Measurements from ENCODE around the gene ATXN7L1. TPM values are rescaled to one million over a fixed set of nuclear protein-coding genes. Genes with fewer than 3 reads are reported as not detected.
"Not testable (repeated sequence)": the region's sequence is repeated elsewhere in the genome, so short reads cannot be mapped to it uniquely, and the experiment has no call there.

The ATXN7L1 gene
- polyA plus RNA-seq, 1 of the 3 experiments (the other 2 are of a cell fraction): 6.0 TPM

DNA sequence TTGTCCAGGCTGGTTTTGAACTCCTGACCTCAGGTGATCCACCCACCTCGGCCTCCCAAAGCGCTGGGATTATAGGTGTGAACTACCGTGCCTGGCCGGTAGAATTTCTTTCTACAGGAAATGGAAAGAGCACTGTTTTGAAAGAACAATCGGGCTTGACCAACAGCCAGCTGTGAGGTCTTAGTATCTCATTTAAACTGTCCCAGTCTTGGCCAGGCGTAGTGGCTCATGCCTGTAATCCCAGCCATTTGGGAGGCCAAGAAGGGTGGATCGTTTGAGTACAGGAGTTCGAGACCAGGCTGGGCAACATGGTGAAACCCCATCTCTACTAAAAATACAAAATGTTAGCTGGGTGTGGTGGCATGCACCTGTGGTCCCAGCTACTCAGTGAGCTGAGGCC, 277.3 kb downstream of the ATXN7L1 start:
- not testable (repeated sequence) for H3K4me1 ChIP-seq (ENCODE audit: control insufficient read depth in 1 of 2, insufficient read depth in 2 of 2, low read depth in 1 of 2, low read length in 1 of 2); H3K4me3 ChIP-seq (ENCODE audit: low read depth in 2 of 2, low read length in 1 of 2); H3K79me2 ChIP-seq (ENCODE audit: insufficient read depth); H2AFZ ChIP-seq (ENCODE audit: low read depth); H4K20me1 ChIP-seq (ENCODE audit: insufficient read depth); H3K9ac ChIP-seq; H3K9me3 ChIP-seq; H3K4me2 ChIP-seq; DNase-seq; H3K36me3 ChIP-seq (replicated peaks in 1 of 2; ENCODE audit: control insufficient read depth in 1 of 2, insufficient read depth in 2 of 2, low read length in 1 of 2); H3K27me3 ChIP-seq (ENCODE audit: insufficient read depth); H3K9me2 ChIP-seq; H3F3A ChIP-seq (replicated peaks; ENCODE audit: insufficient read depth); H3K27ac ChIP-seq (ENCODE audit: low read depth in 2 of 2, low read length in 1 of 2)
- ChIA-PET CTCF (interaction anchor here (1.4 to 2.9 kb wide), 3 partner anchors 9 to 45 kb away, joined by 3 to 22 read pairs (median 5); no protein-coding TSS in a partner anchor), POLR2A (interaction anchor here (0.7 kb wide), 1 partner anchor 67 kb away, joined by 3 read pairs; the partner anchor contains the start of gene RINT1)
- WGBS (ENCODE audit: low lambda C conversion rate): 68% methylated on average over 8 of the region's 8 CpGs

DNA sequence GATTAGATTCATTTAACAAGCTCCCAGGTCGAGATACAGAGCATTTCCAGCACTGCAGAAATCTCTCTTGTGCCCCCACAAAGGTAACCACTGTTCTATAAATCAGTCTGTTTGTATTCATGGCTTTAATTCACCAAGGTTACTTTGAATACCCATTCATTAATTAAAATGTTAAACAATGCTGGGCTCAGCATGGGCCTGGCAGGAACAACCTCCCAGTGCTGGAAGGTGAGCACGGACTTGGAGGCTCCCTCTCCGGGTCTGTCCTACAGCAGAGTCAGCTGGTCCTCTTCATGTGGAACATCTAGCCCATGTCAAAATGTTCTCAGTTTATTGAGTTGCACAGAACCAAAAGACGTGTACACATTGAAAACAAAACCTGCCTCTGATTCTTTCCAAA, 279.5 kb downstream of the ATXN7L1 start:
- no peaks in the 10 kb centered on the region for H3F3A ChIP-seq (replicated peaks; ENCODE audit: insufficient read depth)
- H3K27me3 ChIP-seq (ENCODE audit: insufficient read depth): no peaks in the 10 kb centered on the region
- CTCF ChIA-PET: interaction anchor here (0.7 to 1.3 kb wide), 3 partner anchors 10 to 446 kb away, joined by 3 read pairs; no protein-coding TSS in a partner anchor
- H4K20me1 ChIP-seq (ENCODE audit: insufficient read depth): no peaks in the 10 kb centered on the region
- no peaks in the 10 kb centered on the region for H3K4me1 ChIP-seq (ENCODE audit: control insufficient read depth in 1 of 2, insufficient read depth in 2 of 2, low read depth in 1 of 2, low read length in 1 of 2)
- no peaks in the 10 kb centered on the region for H3K79me2 ChIP-seq (ENCODE audit: insufficient read depth)
- no peaks in the 10 kb centered on the region for H3K9me3 ChIP-seq
- no peaks in the 10 kb centered on the region for H3K9me2 ChIP-seq
- no peak overlapping the region for H3K4me3 ChIP-seq (ENCODE audit: low read depth in 2 of 2, low read length in 1 of 2)
- H3K4me2 ChIP-seq: no peak overlapping the region
- H3K27ac ChIP-seq (ENCODE audit: low read depth in 2 of 2, low read length in 1 of 2): no peak overlapping the region
- no peak overlapping the region for H3K9ac ChIP-seq
- no peak for DNase-seq
- H3K36me3 ChIP-seq (replicated peaks in 1 of 2; ENCODE audit: control insufficient read depth in 1 of 2, insufficient read depth in 2 of 2, low read length in 1 of 2): no peaks in the 10 kb centered on the region
- no peak for TF ChIP-seq CTCF (IDR thresholded peaks at IDR 0.05)
- no peak for TF ChIP-seq USF2 (IDR thresholded peaks at IDR 0.05; ENCODE audit: borderline replicate concordance, low read depth, low read length)
- TF ChIP-seq ELF1 (IDR thresholded peaks at IDR 0.05): no peak
- no peak for TF ChIP-seq JUND (IDR thresholded peaks at IDR 0.05)
- TF ChIP-seq RAD21 (IDR thresholded peaks at IDR 0.05; ENCODE audit: low read length): no peak
- no peak for TF ChIP-seq NRF1 (IDR thresholded peaks at IDR 0.05; ENCODE audit: low read depth, low read length)
- no peak for TF ChIP-seq SIN3A (IDR thresholded peaks at IDR 0.05; ENCODE audit: borderline replicate concordance, low read depth, low read length)
- TF ChIP-seq YY1 (IDR thresholded peaks at IDR 0.05; ENCODE audit: low read depth): no peak
- TF ChIP-seq GABPA (IDR thresholded peaks at IDR 0.05; ENCODE audit: low read depth): no peak
- POLR2A ChIA-PET: no interaction called here
- H2AFZ ChIP-seq (ENCODE audit: low read depth): no peak overlapping the region
- 72% methylated on average over 4 of the region's 4 CpGs for WGBS (ENCODE audit: low lambda C conversion rate)

DNA sequence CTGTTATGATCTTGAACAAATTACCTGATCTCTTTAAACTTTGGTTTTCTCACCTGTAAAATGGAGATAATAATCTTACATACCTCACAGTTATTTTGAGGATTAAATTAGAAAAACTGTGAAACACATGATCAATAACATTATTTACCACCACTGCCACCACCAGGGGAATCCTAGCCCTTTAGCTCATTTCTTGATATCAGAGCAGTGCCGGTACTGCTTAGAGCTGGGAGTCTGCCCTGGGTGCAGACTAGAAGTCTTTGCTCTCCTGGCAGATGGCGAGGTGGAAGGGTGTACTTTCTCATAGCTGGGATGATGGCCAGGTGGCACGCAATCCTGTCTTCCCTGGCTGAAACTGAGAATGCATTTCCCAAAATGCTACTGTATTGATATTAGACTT, 282.4 kb downstream of the ATXN7L1 start:
- no peaks in the 10 kb centered on the region for H3K27me3 ChIP-seq (ENCODE audit: insufficient read depth)
- WGBS (ENCODE audit: low lambda C conversion rate): 86% methylated on average over 3 of the region's 3 CpGs
- no peaks in the 10 kb centered on the region for H3K36me3 ChIP-seq (replicated peaks in 1 of 2; ENCODE audit: control insufficient read depth in 1 of 2, insufficient read depth in 2 of 2, low read length in 1 of 2)
- POLR2A ChIA-PET: no interaction called here
- no peak overlapping the region for H2AFZ ChIP-seq (ENCODE audit: low read depth)
- no peak overlapping the region for H3K4me3 ChIP-seq (ENCODE audit: low read depth in 2 of 2, low read length in 1 of 2)
- no peak overlapping the region for H3K4me2 ChIP-seq
- H3K27ac ChIP-seq (ENCODE audit: low read depth in 2 of 2, low read length in 1 of 2): no peak overlapping the region
- TF ChIP-seq EP300 (IDR thresholded peaks at IDR 0.05; ENCODE audit: borderline replicate concordance in 1 of 2, low read depth in 1 of 2, low read length in 1 of 2): no peak
- no peak for TF ChIP-seq FOXM1 (IDR thresholded peaks at IDR 0.05; ENCODE audit: low read depth)
- TF ChIP-seq GABPA (IDR thresholded peaks at IDR 0.05; ENCODE audit: low read depth): no peak
- no peak for TF ChIP-seq MEF2A (IDR thresholded peaks at IDR 0.05; ENCODE audit: borderline replicate concordance, low read depth)
- no peak for TF ChIP-seq EZH2phosphoT487 (IDR thresholded peaks at IDR 0.05; ENCODE audit: borderline replicate concordance, low read depth)
- no peak for TF ChIP-seq TAF1 (IDR thresholded peaks at IDR 0.05; ENCODE audit: borderline replicate concordance, low read depth, low read length)
- TF ChIP-seq TEAD4 (IDR thresholded peaks at IDR 0.05; ENCODE audit: borderline replicate concordance, insufficient read depth): no peak
- TF ChIP-seq SMC3 (IDR thresholded peaks at IDR 0.05; ENCODE audit: low read depth, low read length): no peak
- no peak for TF ChIP-seq NFIC (IDR thresholded peaks at IDR 0.05; ENCODE audit: borderline replicate concordance)
- H3K9me2 ChIP-seq: no peaks in the 10 kb centered on the region
- peaks cover 0 to 2% of the 10 kb centered on the region in 2 experiments; a peak in 1 of 4 replicates for H3K4me1 ChIP-seq (ENCODE audit: control insufficient read depth in 1 of 2, insufficient read depth in 2 of 2, low read depth in 1 of 2, low read length in 1 of 2)
- H4K20me1 ChIP-seq (ENCODE audit: insufficient read depth): no peaks in the 10 kb centered on the region
- H3F3A ChIP-seq (replicated peaks; ENCODE audit: insufficient read depth): peaks cover 4% of the 10 kb centered on the region
- no peaks in the 10 kb centered on the region for H3K79me2 ChIP-seq (ENCODE audit: insufficient read depth)
- CTCF ChIA-PET: interaction anchor here (0.7 to 2.7 kb wide), 8 partner anchors 9 to 559 kb away, joined by 3 to 10 read pairs (median 4); partner anchors contain the start of genes EFCAB10 and RINT1
- H3K9ac ChIP-seq: no peak overlapping the region
- no peak for DNase-seq
- no peaks in the 10 kb centered on the region for H3K9me3 ChIP-seq

All from SK-N-SH (cell line).